Ascending aorta (tissue), 2 donors: ENCODE results near the gene C12orf56. TPM values are rescaled to one million over a fixed set of nuclear protein-coding genes. Genes with fewer than 3 reads are reported as not detected.
"Not testable (repeated sequence)": the region's sequence is repeated elsewhere in the genome, so short reads cannot be mapped to it uniquely, and the experiment has no call there.

Experiments used
- DNase-seq, 2 donors: peaks; one replicate each; pipeline ENCODE4 v3.0.0-alpha.2; 2019; ENCODE audit warnings: low spot score in 2 of 2
- H3K27ac ChIP-seq, 2 donors: fragments of 200-600 bp; sonication (generic); one replicate each; pipeline ENCODE4 v1.5.1; 2016 to 2017; ENCODE audit warnings: mild to moderate bottlenecking in 1 of 2
- H3K27me3 ChIP-seq: fragments of 200-600 bp; sonication (generic); one replicate; pipeline ENCODE4 v1.5.1; 2017
- H3K36me3 ChIP-seq, 2 donors: fragments of 200-600 bp; sonication (generic); one replicate each; pipeline ENCODE4 v1.5.1; 2016
- H3K4me1 ChIP-seq, 2 donors: fragments of 200-600 bp; sonication (generic); one replicate each; pipeline ENCODE4 v1.5.1; 2016 to 2017; ENCODE audit warnings: mild to moderate bottlenecking in 1 of 2
- H3K4me3 ChIP-seq, 2 donors: fragments of 200-600 bp; sonication (generic); one replicate each; pipeline ENCODE4 v1.5.1; 2016 to 2017; ENCODE audit warnings: mild to moderate bottlenecking in 1 of 2
- H3K9me3 ChIP-seq, 2 donors: fragments of 200-600 bp; sonication (generic); one replicate each; pipeline ENCODE4 v1.5.1; 2016
- CTCF ChIP-seq, 3 experiments: fragments of 200-600 bp in 2 of 3; fragments of 450-650 bp in 1 of 3; sonication (generic) in 2 of 3; IDR thresholded peaks; one replicate each; pipeline ENCODE4 v1.5.1; 2016 to 2019; ENCODE audit warnings: antibody characterized with exemption in 3 of 3, mild to moderate bottlenecking in 1 of 3, moderate library complexity in 1 of 3
- intact Hi-C: fragments of 100-400 bp; cut with DNase I; formaldehyde crosslinking; loops from one replicate; pipeline ENCODE4 v1.15.1; 2023
- total RNA-seq: library from RNA; depleted of rRNA; stranded (reverse); fragments of >200 nt; gene quantifications from one replicate; pipeline ENCODE4 v1.1.0, GENCODE V29; 2016

Gene C12orf56
- total RNA-seq, 1 donor from 2014 or later, result not detected

GRCh38 chr12:64218597-64218996 lies 172.0 kb downstream of the C12orf56 start:
- Histone ChIP-seq H3K27ac (no peak overlapping the region), H3K4me1 (peaks cover 0 to 5% of the 10 kb centered on the region in 2 donors), H3K9me3 (no peaks in the 10 kb centered on the region), H3K4me3 (no peak overlapping the region), H3K27me3 (no peaks in the 10 kb centered on the region), H3K36me3 (no peaks in the 10 kb centered on the region)
- no peak for DNase-seq
- TF ChIP-seq CTCF (IDR thresholded peaks at IDR 0.05), result no peak
- intact Hi-C loops, result no loop called here

GRCh38 chr12:64217643-64218042 lies 172.9 kb downstream of the C12orf56 start:
- H3K36me3 ChIP-seq, H3K4me1 ChIP-seq, H3K9me3 ChIP-seq, DNase-seq, H3K4me3 ChIP-seq, H3K27ac ChIP-seq, H3K27me3 ChIP-seq, intact Hi-C loops: not testable (repeated sequence)

- intact Hi-C loops, result no loop called here
- no peak for TF ChIP-seq CTCF (IDR thresholded peaks at IDR 0.05)
- H3K36me3 ChIP-seq, result peaks cover 0 to 9% of the 10 kb centered on the region in 2 donors
- no peaks in the 10 kb centered on the region for H3K27me3 ChIP-seq
- H3K27ac ChIP-seq, result no peak overlapping the region
- H3K9me3 ChIP-seq, result no peaks in the 10 kb centered on the region
- peaks cover 0 to 1% of the 10 kb centered on the region in 2 donors for H3K4me1 ChIP-seq
- H3K4me3 ChIP-seq, result no peak overlapping the region
- DNase-seq, result no peak
Observed at GRCh38 chr12:64216239-64216638, 174.3 kb downstream of the C12orf56 start.

Other genes starting within 250 kb of the C12orf56 start
- gene KICS2, start 168.5 kb downstream of the C12orf56 start, total RNA-seq, result 0.75 TPM
- 24.5 TPM for gene XPOT, start 13.6 kb upstream of the C12orf56 start, total RNA-seq
- 3.9 TPM for gene TBK1, start 61.4 kb upstream of the C12orf56 start, total RNA-seq
- gene RASSF3, start 219.7 kb upstream of the C12orf56 start, total RNA-seq, result 79.6 TPM